NCI-H2107 treated with DMSO at 0.1 percent for 48 hours (cell line): Measurements from ENCODE around the gene SALL4.
"Not testable (repeated sequence)": the region's sequence is repeated elsewhere in the genome, so short reads cannot be mapped to it uniquely, and the experiment has no call there.

Source experiments
- DNase-seq: peaks from one replicate; lab custom pipeline; 2025; ENCODE audit not compliant: unreplicated experiment; lab: John Stamatoyannopoulos, UW

SALL4 gene

GRCh38 chr20:51803148-51803854 lies 980 bp upstream of the SALL4 start:
- no peak for DNase-seq

- no peak for DNase-seq
These were observed 548 bp downstream of the SALL4 start for GRCh38 chr20:51801823-51802123.

- DNase-seq, result no peak
These were observed 1.0 kb downstream of the SALL4 start for GRCh38 chr20:51801122-51801822.

DNA sequence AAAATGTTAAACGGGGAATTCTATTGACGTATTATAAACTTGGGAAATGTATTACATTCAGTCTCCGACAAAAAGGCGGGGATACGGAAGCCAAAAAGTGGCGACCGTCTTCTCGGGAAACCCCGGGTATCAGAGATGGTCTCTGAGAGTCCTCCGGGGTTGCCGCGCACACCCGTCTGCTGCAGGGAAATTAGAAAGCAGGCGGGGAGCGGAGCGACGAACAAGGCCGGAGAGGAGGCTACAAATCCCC lies 1.5 kb downstream of the SALL4 start:
- no peak for DNase-seq

DNA sequence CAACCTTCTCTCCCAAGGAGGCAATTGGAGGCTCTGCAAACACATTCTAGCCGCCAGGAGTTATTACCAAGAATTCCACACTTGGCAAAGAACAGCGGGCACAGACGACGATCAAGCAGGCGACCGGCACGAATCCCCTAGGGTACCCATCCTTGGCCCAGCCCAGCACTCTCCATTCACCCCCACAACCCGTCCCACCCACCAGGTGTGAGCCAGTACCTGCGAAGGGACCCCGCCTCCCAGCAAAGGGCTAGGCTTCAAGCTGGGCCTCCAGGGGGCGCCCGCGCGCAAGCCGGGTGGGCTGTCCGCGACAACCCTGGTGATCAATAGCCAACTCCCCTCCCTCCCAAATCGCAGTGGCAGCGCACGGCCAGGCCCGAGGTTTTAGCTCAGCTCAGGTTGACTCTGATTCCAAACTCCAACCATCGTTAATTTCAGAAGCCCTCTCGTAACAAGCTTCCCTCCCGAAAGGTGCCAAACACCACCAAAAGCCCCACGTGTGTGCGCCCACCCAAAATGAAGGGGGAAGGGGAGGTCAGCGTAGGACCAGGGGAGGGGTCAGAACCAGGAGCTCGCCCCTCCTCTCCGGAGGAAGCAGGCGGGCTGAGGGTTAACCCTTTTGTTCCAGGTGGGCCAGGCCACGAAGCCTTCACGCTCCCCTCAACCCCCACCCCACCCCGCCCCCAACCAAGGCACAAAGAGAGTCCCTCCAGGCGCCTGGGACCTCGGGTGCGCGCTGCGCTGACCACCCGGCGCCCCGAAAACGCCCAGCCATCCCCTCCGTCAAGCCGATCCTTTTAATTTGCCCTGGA lies 2.1 kb downstream of the SALL4 start:
- no peak for DNase-seq

DNA sequence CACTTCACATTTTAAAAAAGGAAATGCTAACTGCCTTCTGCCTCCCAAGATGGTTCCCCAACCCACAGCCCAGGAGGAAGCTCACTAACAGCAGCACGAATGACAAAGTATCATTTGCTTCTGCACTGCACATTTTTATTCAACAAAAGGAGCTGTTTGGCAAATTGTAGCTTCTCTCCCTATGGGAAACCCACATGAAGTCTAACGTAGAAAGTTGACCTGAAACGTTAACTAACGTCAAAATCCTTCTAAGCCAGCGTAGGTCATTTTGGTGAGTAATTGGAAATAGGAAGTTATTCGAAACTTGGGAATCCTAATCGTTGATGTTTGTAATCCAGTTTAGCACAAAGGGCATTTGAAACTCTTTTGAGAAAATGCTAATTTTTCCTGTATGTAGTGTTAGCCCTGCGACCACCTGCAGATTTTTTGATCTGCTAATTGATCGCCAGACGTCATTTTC lies 2.9 kb downstream of the SALL4 start:
- DNase-seq, result no peak

DNA sequence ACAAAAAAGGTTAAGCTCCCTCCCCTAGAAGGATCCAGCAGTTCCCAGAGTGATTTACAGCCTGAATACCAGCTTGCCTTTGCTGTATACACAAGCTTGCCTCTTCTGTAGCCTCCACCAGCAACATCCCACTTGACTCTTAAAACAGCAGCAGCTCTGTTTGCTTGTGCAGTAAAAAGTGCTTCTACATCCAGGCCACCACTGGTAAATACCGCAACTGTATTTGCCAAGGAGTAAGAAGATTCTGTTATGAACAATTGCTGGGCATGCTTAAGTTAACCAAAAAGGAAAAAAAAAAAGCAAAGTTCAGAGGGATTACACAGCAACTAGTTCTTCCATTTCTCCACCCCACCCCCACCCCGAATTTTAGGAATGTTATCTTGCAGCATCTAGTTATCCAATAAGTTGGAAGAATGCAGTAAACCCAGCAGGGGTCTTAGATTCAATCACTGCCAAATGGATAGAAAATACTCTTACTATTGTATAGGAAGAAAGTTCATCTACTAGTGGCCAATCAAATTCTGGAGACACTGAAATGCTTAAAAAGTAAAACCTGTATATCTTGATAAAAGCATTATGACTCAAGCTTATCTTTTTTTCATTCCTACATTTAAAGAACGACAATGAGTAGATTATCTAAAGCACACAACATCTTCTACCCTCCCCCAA lies 4.8 kb downstream of the SALL4 start:
- no peak for DNase-seq

GRCh38 chr20:51796340-51796739 lies 6.0 kb downstream of the SALL4 start:
- no peak for DNase-seq

DNA sequence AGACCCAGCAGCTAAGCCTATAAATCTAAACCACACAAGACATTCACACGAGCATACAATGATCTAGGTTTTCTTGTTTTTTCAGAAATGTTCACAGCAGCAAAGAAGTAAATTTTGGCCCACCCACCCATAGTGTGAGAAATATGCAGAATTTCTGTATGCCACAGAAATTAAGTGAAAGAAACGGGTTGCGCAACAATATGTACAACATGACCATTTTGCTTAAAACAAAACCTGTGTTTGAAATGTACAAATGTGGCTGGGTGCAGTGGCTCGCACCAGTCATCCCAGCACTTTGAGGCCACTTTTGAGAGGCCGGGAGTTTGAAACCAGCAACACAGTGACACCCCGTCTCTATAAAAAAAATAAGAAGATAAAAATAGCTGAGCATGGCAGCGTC lies 9.4 kb downstream of the SALL4 start:
- DNase-seq, result no peak

DNA sequence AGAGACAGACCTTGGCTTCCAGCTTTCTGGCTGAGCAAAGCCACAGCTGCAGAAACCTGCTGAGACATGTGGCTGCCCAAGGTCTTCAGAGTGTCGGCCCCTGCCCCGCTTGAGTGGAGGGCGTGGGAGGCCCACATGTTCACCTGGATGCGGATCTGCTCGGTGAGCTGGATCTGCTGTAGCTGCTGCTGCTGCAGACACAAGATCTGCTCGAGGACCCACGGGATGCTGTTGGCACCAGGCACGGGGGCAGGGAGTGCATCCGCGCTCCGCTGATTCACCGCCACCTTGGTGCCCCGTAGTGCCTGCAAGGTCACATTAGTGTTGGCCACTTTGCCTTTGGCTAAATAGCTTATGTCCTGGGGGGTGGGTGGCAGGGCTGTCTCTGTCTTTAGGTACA lies 10.7 kb downstream of the SALL4 start:
- DNase-seq, result no peak

GRCh38 chr20:51790256-51790655 lies 12.1 kb downstream of the SALL4 start:
- DNase-seq, result no peak

GRCh38 chr20:51789434-51789833 lies 12.9 kb downstream of the SALL4 start:
- DNase-seq, result no peak

GRCh38 chr20:51788822-51789221 lies 13.5 kb downstream of the SALL4 start:
- DNase-seq, result no peak

GRCh38 chr20:51784299-51784698 lies 18.0 kb downstream of the SALL4 start:
- no peak for DNase-seq

DNA sequence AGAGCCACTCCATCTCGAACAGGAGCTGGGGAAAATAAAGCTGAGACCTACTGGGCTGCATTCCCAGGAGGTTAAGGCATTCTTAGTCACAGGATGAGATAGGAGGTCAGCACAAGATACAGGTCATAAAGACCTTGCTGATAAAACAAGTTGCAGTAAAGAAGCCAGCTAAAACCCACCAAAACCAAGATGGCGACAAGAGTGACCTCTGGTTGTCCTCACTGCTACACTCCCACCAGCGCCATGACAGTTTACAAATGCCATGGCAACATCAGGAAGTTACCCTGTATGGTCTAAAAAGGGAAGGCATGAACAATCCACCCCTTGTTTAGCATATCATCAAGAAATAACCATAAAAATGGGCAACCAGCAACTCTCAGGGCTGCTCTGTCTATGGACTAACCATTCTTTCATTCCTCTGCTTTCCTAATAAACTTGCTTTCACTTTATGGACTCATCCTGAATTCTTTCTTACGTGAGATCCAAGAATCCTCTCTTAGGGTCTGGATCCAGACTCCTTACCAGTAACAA lies 24.0 kb downstream of the SALL4 start:
- not testable (repeated sequence) for DNase-seq

- no peak for DNase-seq
These were observed 27.1 kb downstream of the SALL4 start for GRCh38 chr20:51775241-51775640.

DNA sequence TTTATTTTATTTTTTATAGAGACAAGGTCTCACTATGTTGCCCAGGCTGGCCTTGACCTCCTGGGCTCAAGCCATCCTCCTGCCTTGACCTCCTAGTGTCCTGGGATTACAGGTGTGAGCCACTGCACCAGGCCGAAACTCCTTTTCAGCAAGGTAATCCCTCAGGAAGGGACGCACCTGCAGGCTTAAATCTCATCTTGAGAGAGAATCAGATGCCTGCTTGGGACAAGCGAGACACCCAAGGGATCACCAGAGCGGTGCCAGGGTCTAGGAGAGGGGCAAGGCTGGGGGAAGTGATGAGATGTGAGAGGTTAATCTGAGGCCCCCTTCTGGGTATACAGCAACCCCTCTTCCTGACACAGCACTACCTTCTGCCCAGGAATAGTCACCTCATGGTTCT lies 30.1 kb downstream of the SALL4 start:
- no peak for DNase-seq

- no peak for DNase-seq
These were observed 32.2 kb downstream of the SALL4 start for GRCh38 chr20:51769976-51770615.

- DNase-seq, result no peak
These were observed 33.4 kb downstream of the SALL4 start for GRCh38 chr20:51768759-51769517.
